Gastrocnemius medialis (tissue), 4 donors: ENCODE data around the gene DVL2. TPM values are rescaled to one million over a fixed set of nuclear protein-coding genes. Genes with fewer than 3 reads are reported as not detected.

Experiments used
- ATAC-seq, 2 donors: fragments of 150-250 bp; one replicate each; pipeline ENCODE4 v1.9.1; 2016
- DNase-seq, 2 donors: peaks; one replicate each; pipeline ENCODE4 v3.0.0-alpha.2; 2019
- H3K27ac ChIP-seq, 4 donors: fragments of 200-600 bp; sonication (generic); 1 replicate in 1 of 4; 2 replicates in 3 of 4; pipeline ENCODE4 v1.5.1; 2016 to 2018; ENCODE audit warnings: mild to moderate bottlenecking in 2 of 4, moderate library complexity in 1 of 4
- H3K27me3 ChIP-seq, 3 donors: fragments of 200-600 bp; sonication (generic) in 2 of 3; 1 replicate in 1 of 3; 2 replicates in 2 of 3; pipeline versions ENCODE4 v1.5.1 to v1.6.0; 2016 to 2019; ENCODE audit warnings: mild to moderate bottlenecking in 1 of 3, moderate library complexity in 1 of 3
- H3K36me3 ChIP-seq, 2 donors: fragments of 200-600 bp; sonication (generic) in 1 of 2; one replicate each; pipeline ENCODE4 v1.5.1; 2017 to 2018
- H3K4me1 ChIP-seq, 2 donors: fragments of 200-600 bp; sonication (generic) in 1 of 2; one replicate each; pipeline ENCODE4 v1.5.1; 2016 to 2017; ENCODE audit warnings: mild to moderate bottlenecking in 2 of 2
- H3K4me3 ChIP-seq, 4 donors: fragments of 200-600 bp; sonication (generic) in 3 of 4; 1 replicate in 1 of 4; 2 replicates in 3 of 4; pipeline ENCODE4 v1.5.1; 2016 to 2019; ENCODE audit warnings: mild to moderate bottlenecking in 2 of 4
- H3K9me3 ChIP-seq, 3 donors: fragments of 200-600 bp; sonication (generic) in 2 of 3; 1 replicate in 1 of 3; 2 replicates in 2 of 3; pipeline ENCODE4 v1.5.1; 2016 to 2019
- CTCF ChIP-seq, 5 experiments: fragments of 450-650 bp in 3 of 5; fragments of 200-600 bp in 2 of 5; sonication (generic) in 2 of 5; IDR thresholded peaks in 4 of 5; conservative IDR thresholded peaks in 1 of 5; 1 replicate in 4 of 5; 2 replicates in 1 of 5; pipeline ENCODE4 v1.5.1; 2016 to 2019; ENCODE audit warnings: antibody characterized with exemption in 5 of 5, mild to moderate bottlenecking in 3 of 5, moderate library complexity in 3 of 5
- POLR2A ChIP-seq, 2 donors: fragments of 450-650 bp; IDR thresholded peaks; one replicate each; pipeline ENCODE4 v1.6.1; 2017; ENCODE audit warnings: antibody characterized with exemption in 2 of 2, mild to moderate bottlenecking in 2 of 2, moderate library complexity in 2 of 2
- in situ Hi-C, 4 donors: fragments of 200-750 bp; cut with MboI; loops; one replicate each; pipeline versions ENCODE4 v1.15.0 to v1.8.0; 2017; ENCODE audit warnings: low sequenced_read_pairs in 4 of 4
- intact Hi-C: fragments of 100-400 bp; cut with DNase I; formaldehyde crosslinking; loops from one replicate; pipeline ENCODE4 v1.15.1; 2023; ENCODE audit warnings: low total_unique reads
- total RNA-seq, 4 donors: library from RNA; depleted of rRNA; stranded (reverse); fragments of >200 nt; gene quantifications; one replicate each; pipeline versions ENCODE4 v1.1.0 to v1.2.3, GENCODE V29; 2016

Gene DVL2
- total RNA-seq, 4 donors from 2014 or later, result 15.5 to 22.6 (median 20.5) TPM

- H3K36me3 ChIP-seq, result no peaks in the 10 kb centered on the region
- DNase-seq (no peak), ATAC-seq (no peak)
- H3K4me1 ChIP-seq, result no peaks in the 10 kb centered on the region
- in situ Hi-C loops (no loop called here), intact Hi-C loops (no loop called here)
- no peaks in the 10 kb centered on the region for H3K27me3 ChIP-seq
- TF ChIP-seq POLR2A (IDR thresholded peaks at IDR 0.05) (no peak), CTCF (IDR thresholded peaks at IDR 0.05 in 4 of 5, conservative IDR thresholded peaks at IDR 0.05 in 1 of 5) (no peak)
- H3K9me3 ChIP-seq, result no peaks in the 10 kb centered on the region
- H3K27ac ChIP-seq, result no peak overlapping the region
- no peak overlapping the region for H3K4me3 ChIP-seq
Observed at GRCh38 chr17:7192271-7192937, 41.9 kb downstream of the DVL2 start.

GRCh38 chr17:7191571-7192270 lies 42.6 kb downstream of the DVL2 start:
- ATAC-seq (peak in 1 of 2 donors; percentile 87), DNase-seq (peak in 1 of 2 donors; percentile 51)
- no peak for TF ChIP-seq CTCF (IDR thresholded peaks at IDR 0.05 in 4 of 5, conservative IDR thresholded peaks at IDR 0.05 in 1 of 5)
- no peak for TF ChIP-seq POLR2A (IDR thresholded peaks at IDR 0.05)
- Histone ChIP-seq H3K27me3 (no peaks in the 10 kb centered on the region), H3K36me3 (no peaks in the 10 kb centered on the region), H3K4me1 (no peaks in the 10 kb centered on the region), H3K9me3 (no peaks in the 10 kb centered on the region), H3K27ac (peak overlapping the region in 1 of 4 donors; percentile 27), H3K4me3 (peak overlapping the region in 1 of 4 donors; percentile 15)
- intact Hi-C loops (no loop called here), in situ Hi-C loops (no loop called here)

DNA sequence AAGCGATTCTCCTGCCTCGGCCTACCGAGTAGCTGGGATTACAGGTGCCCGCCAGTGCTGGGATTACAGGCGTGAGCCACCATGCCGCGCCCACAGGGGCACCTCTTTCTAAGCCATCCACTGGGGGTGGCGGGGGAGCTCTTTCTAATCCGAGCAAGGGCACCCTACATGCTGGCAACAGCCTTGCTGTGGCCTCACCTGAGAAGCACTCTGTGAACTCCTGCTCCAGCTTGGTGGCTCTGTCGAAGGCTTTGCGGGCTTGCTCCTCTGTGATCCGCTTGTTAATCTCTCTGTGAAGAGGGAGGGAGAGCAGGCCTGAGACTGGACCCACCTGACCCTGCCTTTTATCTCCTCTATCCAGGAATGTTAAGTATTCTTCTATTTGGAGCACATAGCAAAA lies 43.2 kb downstream of the DVL2 start:
- TF ChIP-seq POLR2A (IDR thresholded peaks at IDR 0.05) (no peak), CTCF (IDR thresholded peaks at IDR 0.05 in 4 of 5, conservative IDR thresholded peaks at IDR 0.05 in 1 of 5) (no peak)
- no peaks in the 10 kb centered on the region for H3K27me3 ChIP-seq
- no peak for ATAC-seq
- H3K9me3 ChIP-seq, result no peaks in the 10 kb centered on the region
- intact Hi-C loops (no loop called here), in situ Hi-C loops (no loop called here)
- no peak overlapping the region for H3K4me3 ChIP-seq
- no peak overlapping the region for H3K27ac ChIP-seq
- H3K36me3 ChIP-seq, result no peaks in the 10 kb centered on the region
- no peak for DNase-seq
- no peaks in the 10 kb centered on the region for H3K4me1 ChIP-seq

- ATAC-seq (no peak), DNase-seq (no peak)
- in situ Hi-C loops (no loop called here), intact Hi-C loops (no loop called here)
- Histone ChIP-seq H3K9me3 (no peaks in the 10 kb centered on the region), H3K4me1 (no peaks in the 10 kb centered on the region), H3K36me3 (no peaks in the 10 kb centered on the region), H3K27me3 (no peaks in the 10 kb centered on the region), H3K4me3 (no peak overlapping the region), H3K27ac (no peak overlapping the region)
- TF ChIP-seq POLR2A (IDR thresholded peaks at IDR 0.05) (no peak), CTCF (IDR thresholded peaks at IDR 0.05 in 4 of 5, conservative IDR thresholded peaks at IDR 0.05 in 1 of 5) (no peak)
Observed at GRCh38 chr17:7190276-7190917, 43.9 kb downstream of the DVL2 start.
